ENCODE measurements around the gene PCDH17. TPM values are rescaled to one million over a fixed set of nuclear protein-coding genes. Genes with fewer than 3 reads are reported as not detected.

The PCDH17 gene
- total and polyA plus RNA-seq, 4 donors: 0.59 to 8.8 (median 0.98) TPM

- no peaks in the 10 kb centered on the region for H3K27me3 ChIP-seq (ENCODE audit: control insufficient read depth in 4 of 4, insufficient read depth in 4 of 4, low read length in 3 of 4)
- TF ChIP-seq HNF4A (conservative IDR thresholded peaks at IDR 0.05) (no peak), EGR1 (IDR thresholded peaks at IDR 0.05; ENCODE audit: low read depth in 2 of 2) (no peak), ATF3 (IDR thresholded peaks at IDR 0.05) (no peak), ZBTB33 (IDR thresholded peaks at IDR 0.05) (no peak), RXRA (IDR thresholded peaks at IDR 0.05) (no peak), CTCF (IDR thresholded peaks at IDR 0.05; ENCODE audit: low read depth, low read length, missing input control) (no peak), RAD21 (IDR thresholded peaks at IDR 0.05) (no peak), TAF1 (conservative IDR thresholded peaks at IDR 0.05) (no peak), FOXA2 (IDR thresholded peaks at IDR 0.05) (no peak), REST (IDR thresholded peaks at IDR 0.05) (no peak), MAX (IDR thresholded peaks at IDR 0.05) (no peak), JUND (IDR thresholded peaks at IDR 0.05) (no peak), YY1 (IDR thresholded peaks at IDR 0.05) (no peak), FOXA1 (IDR thresholded peaks at IDR 0.05) (no peak), SP1 (IDR thresholded peaks at IDR 0.05) (no peak), GABPA (IDR thresholded peaks at IDR 0.05 in 1 of 2, conservative IDR thresholded peaks at IDR 0.05 in 1 of 2) (no peak), NR2F2 (IDR thresholded peaks at IDR 0.05) (no peak), HNF4G (IDR thresholded peaks at IDR 0.05) (no peak)
- H3K27ac ChIP-seq (ENCODE audit: low read depth in 1 of 2, low read length in 2 of 2): no peak overlapping the region
- no peaks in the 10 kb centered on the region for H3K36me3 ChIP-seq (ENCODE audit: control insufficient read depth in 4 of 4, insufficient read depth in 3 of 4, low read depth in 1 of 4, low read length in 3 of 4)
- no peak for DNase-seq (ENCODE audit: low spot score)
- no peak overlapping the region for H3K9ac ChIP-seq (ENCODE audit: low read depth in 1 of 2, low read length in 2 of 2)
- H3K4me3 ChIP-seq (ENCODE audit: low read depth in 1 of 3, low read length in 3 of 3): no peak overlapping the region
- peaks cover 0 to 2% (median 0%) of the 10 kb centered on the region in 4 donors for H3K4me1 ChIP-seq (ENCODE audit: control insufficient read depth in 4 of 4, insufficient read depth in 4 of 4, low read length in 3 of 4)
- no peaks in the 10 kb centered on the region for H3K9me3 ChIP-seq (ENCODE audit: control insufficient read depth in 4 of 4, low read length in 3 of 4)
- WGBS: 63% methylated on average over 2 of the region's 2 CpGs
These were observed 27.1 kb upstream of the PCDH17 start for GRCh38 chr13:57604442-57604841.
